NCI-H1417 (cell line): ENCODE data around the gene PPP4R1.
A peak's percentile ranks its signal among the peaks of the same experiment; 100 is the strongest.

ENCODE experiments used
- DNase-seq, 3 experiments: peaks; one replicate each; lab custom pipeline; 2025; lab: John Stamatoyannopoulos, UW

Gene PPP4R1

GRCh38 chr18:9594823-9595596 lies 19.3 kb downstream of the PPP4R1 start:
- no peak for DNase-seq

- no peak for DNase-seq
Measured at GRCh38 chr18:9587924-9588323, 26.4 kb downstream of the PPP4R1 start.

- DNase-seq = no peak
Measured at GRCh38 chr18:9586814-9587213, 27.5 kb downstream of the PPP4R1 start.

- DNase-seq = no peak
Measured at GRCh38 chr18:9581667-9582066, 32.7 kb downstream of the PPP4R1 start.

GRCh38 chr18:9578306-9578705 lies 36.1 kb downstream of the PPP4R1 start:
- peak in 1 of 3 experiments; percentile 40 for DNase-seq

GRCh38 chr18:9577361-9577760 lies 37.0 kb downstream of the PPP4R1 start:
- no peak for DNase-seq

GRCh38 chr18:9575558-9575957 lies 38.8 kb downstream of the PPP4R1 start:
- peak; percentile 70 to 95 (median 74) for DNase-seq

- DNase-seq = no peak
Measured at GRCh38 chr18:9574473-9575115, 39.8 kb downstream of the PPP4R1 start.

- no peak for DNase-seq
Measured at GRCh38 chr18:9571546-9571945, 42.8 kb downstream of the PPP4R1 start.

- DNase-seq = no peak
Measured at GRCh38 chr18:9570255-9570654, 44.1 kb downstream of the PPP4R1 start.

- DNase-seq = no peak
Measured at GRCh38 chr18:9569178-9569577, 45.2 kb downstream of the PPP4R1 start.

GRCh38 chr18:9568186-9568585 lies 46.2 kb downstream of the PPP4R1 start:
- DNase-seq = no peak

GRCh38 chr18:9565407-9565806 lies 49.0 kb downstream of the PPP4R1 start:
- DNase-seq = no peak

GRCh38 chr18:9563331-9563730 lies 51.0 kb downstream of the PPP4R1 start:
- no peak for DNase-seq

- DNase-seq = no peak
Measured at GRCh38 chr18:9562584-9562983, 51.8 kb downstream of the PPP4R1 start.

- DNase-seq = no peak
Measured at GRCh38 chr18:9561759-9562158, 52.6 kb downstream of the PPP4R1 start.

- DNase-seq = no peak
Measured at GRCh38 chr18:9559253-9559652, 55.1 kb downstream of the PPP4R1 start.

GRCh38 chr18:9558387-9559064 lies 55.8 kb downstream of the PPP4R1 start:
- DNase-seq = no peak

GRCh38 chr18:9557250-9557943 lies 57.0 kb downstream of the PPP4R1 start:
- no peak for DNase-seq

- no peak for DNase-seq
Measured at GRCh38 chr18:9552616-9553015, 61.7 kb downstream of the PPP4R1 start.

GRCh38 chr18:9552191-9552590 lies 62.2 kb downstream of the PPP4R1 start:
- DNase-seq = no peak

- DNase-seq = no peak
Measured at GRCh38 chr18:9550429-9550828, 63.9 kb downstream of the PPP4R1 start.
